Activated T-cell treated with anti-CD3 and anti-CD28 coated beads, Interleukin-2, amount 50 U/mL, for 72 hours (primary cell): ENCODE results near the gene CDKL1. TPM values are rescaled to one million over a fixed set of nuclear protein-coding genes. Genes with fewer than 3 reads are reported as not detected.
"Not testable (repeated sequence)": the region's sequence is repeated elsewhere in the genome, so short reads cannot be mapped to it uniquely, and the experiment has no call there.

Source experiments
- ATAC-seq, 2 donors: fragments of 150-1000 bp; cut with Tn5 transposase; replicated peaks in 1 of 2; 2 replicates each; pipeline ENCODE4 v1.10.0; 2021; ENCODE audit warnings: moderate library complexity in 2 of 2, mild to moderate bottlenecking in 1 of 2
- DNase-seq, 2 donors: peaks; one replicate each; pipeline ENCODE4 v3.0.0; 2021 to 2022; ENCODE audit warnings: mixed read lengths in 1 of 2
- H3K27ac Mint-ChIP-seq: one replicate; pipeline ENCODE4 v1.8.0; 2022; ENCODE audit warnings: mild to moderate bottlenecking, moderate library complexity, mixed read lengths
- H3K27me3 Mint-ChIP-seq: one replicate; pipeline ENCODE4 v1.8.0; 2022; ENCODE audit warnings: low read depth, mixed read lengths
- H3K36me3 Mint-ChIP-seq, 2 donors: one replicate each; pipeline ENCODE4 v1.8.0; 2022; ENCODE audit warnings: mixed read lengths in 2 of 2, mild to moderate bottlenecking in 1 of 2; ENCODE audit not compliant: insufficient read depth in 2 of 2
- H3K4me1 Mint-ChIP-seq: one replicate; pipeline ENCODE4 v1.8.0; 2022; ENCODE audit warnings: low read depth, mixed read lengths
- H3K4me3 Mint-ChIP-seq, 2 donors: one replicate each; pipeline ENCODE4 v1.8.0; 2022; ENCODE audit warnings: mild to moderate bottlenecking in 2 of 2, mixed read lengths in 2 of 2, moderate library complexity in 2 of 2
- H3K9me3 Mint-ChIP-seq, 2 donors: one replicate each; pipeline ENCODE4 v1.8.0; 2022; ENCODE audit warnings: mixed read lengths in 2 of 2
- total RNA-seq, 2 donors: library from RNA; stranded (reverse); gene quantifications; one replicate each; pipeline ENCODE4 v1.2.3, GENCODE V29; 2022

Gene CDKL1
- total RNA-seq, 2 donors from 2014 or later: 6.3 to 9.3 TPM

GRCh38 chr14:50360851-50361250 is 35.8 kb downstream of the CDKL1 start:
- DNase-seq (no peak), ATAC-seq (no peak)
- H3K27me3 Mint-ChIP-seq: no peaks in the 10 kb centered on the region
- H3K4me3 Mint-ChIP-seq: no peak overlapping the region
- H3K9me3 Mint-ChIP-seq: peaks cover 0 to 4% of the 10 kb centered on the region in 2 donors
- H3K36me3 Mint-ChIP-seq: peaks cover 0 to 3% of the 10 kb centered on the region in 2 donors
- peaks cover 15% of the 10 kb centered on the region for H3K4me1 Mint-ChIP-seq
- H3K27ac Mint-ChIP-seq: no peak overlapping the region

GRCh38 chr14:50360093-50360492 is 36.6 kb downstream of the CDKL1 start:
- H3K27me3 Mint-ChIP-seq: no peaks in the 10 kb centered on the region
- ATAC-seq (no peak), DNase-seq (no peak)
- H3K36me3 Mint-ChIP-seq: peaks cover 0 to 3% of the 10 kb centered on the region in 2 donors
- H3K4me3 Mint-ChIP-seq: no peak overlapping the region
- H3K9me3 Mint-ChIP-seq: peaks cover 0 to 4% of the 10 kb centered on the region in 2 donors
- H3K4me1 Mint-ChIP-seq: peaks cover 15% of the 10 kb centered on the region
- no peak overlapping the region for H3K27ac Mint-ChIP-seq

GRCh38 chr14:50359631-50360030 is 37.0 kb downstream of the CDKL1 start:
- Mint-ChIP-seq H3K4me3 (no peak overlapping the region), H3K27ac (no peak overlapping the region), H3K4me1 (peaks cover 15% of the 10 kb centered on the region), H3K9me3 (peaks cover 0 to 4% of the 10 kb centered on the region in 2 donors), H3K36me3 (peaks cover 0 to 3% of the 10 kb centered on the region in 2 donors), H3K27me3 (no peaks in the 10 kb centered on the region)
- ATAC-seq (no peak), DNase-seq (no peak)

GRCh38 chr14:50357753-50358395 is 38.8 kb downstream of the CDKL1 start:
- no peak for DNase-seq
- Mint-ChIP-seq H3K27ac (no peak overlapping the region), H3K9me3 (peaks cover 0 to 4% of the 10 kb centered on the region in 2 donors), H3K36me3 (no peaks in the 10 kb centered on the region), H3K4me1 (peaks cover 4% of the 10 kb centered on the region), H3K4me3 (no peak overlapping the region), H3K27me3 (no peaks in the 10 kb centered on the region)
- no peak for ATAC-seq

- no peaks in the 10 kb centered on the region for H3K4me1 Mint-ChIP-seq
- no peaks in the 10 kb centered on the region for H3K36me3 Mint-ChIP-seq
- ATAC-seq (no peak), DNase-seq (no peak)
- H3K27me3 Mint-ChIP-seq: no peaks in the 10 kb centered on the region
- H3K9me3 Mint-ChIP-seq: no peaks in the 10 kb centered on the region
- no peak overlapping the region for H3K4me3 Mint-ChIP-seq
- H3K27ac Mint-ChIP-seq: no peak overlapping the region
Measured at GRCh38 chr14:50357124-50357523, 39.6 kb downstream of the CDKL1 start.

GRCh38 chr14:50356283-50356682 is 40.4 kb downstream of the CDKL1 start:
- not testable (repeated sequence) for H3K4me3 Mint-ChIP-seq, ATAC-seq, H3K9me3 Mint-ChIP-seq, H3K27ac Mint-ChIP-seq, DNase-seq, H3K4me1 Mint-ChIP-seq, H3K27me3 Mint-ChIP-seq, H3K36me3 Mint-ChIP-seq

GRCh38 chr14:50355692-50356091 is 41.0 kb downstream of the CDKL1 start:
- Mint-ChIP-seq H3K4me3 (no peak overlapping the region), H3K4me1 (no peaks in the 10 kb centered on the region), H3K36me3 (no peaks in the 10 kb centered on the region), H3K27ac (no peak overlapping the region), H3K9me3 (no peaks in the 10 kb centered on the region), H3K27me3 (no peaks in the 10 kb centered on the region)
- no peak for DNase-seq
- no peak for ATAC-seq

GRCh38 chr14:50354527-50354926 is 42.2 kb downstream of the CDKL1 start:
- Mint-ChIP-seq H3K4me3 (no peak overlapping the region), H3K27ac (no peak overlapping the region), H3K9me3 (no peaks in the 10 kb centered on the region), H3K4me1 (no peaks in the 10 kb centered on the region), H3K27me3 (no peaks in the 10 kb centered on the region), H3K36me3 (no peaks in the 10 kb centered on the region)
- DNase-seq (no peak), ATAC-seq (no peak)

- no peak for ATAC-seq
- H3K36me3 Mint-ChIP-seq: no peaks in the 10 kb centered on the region
- no peaks in the 10 kb centered on the region for H3K9me3 Mint-ChIP-seq
Measured at GRCh38 chr14:50353126-50353525, 43.6 kb downstream of the CDKL1 start.

GRCh38 chr14:50352584-50352983 is 44.1 kb downstream of the CDKL1 start:
- ATAC-seq (no peak), DNase-seq (no peak)
- H3K36me3 Mint-ChIP-seq: no peaks in the 10 kb centered on the region
- H3K4me3 Mint-ChIP-seq: no peak overlapping the region
- no peak overlapping the region for H3K27ac Mint-ChIP-seq
- H3K4me1 Mint-ChIP-seq: no peaks in the 10 kb centered on the region
- no peaks in the 10 kb centered on the region for H3K9me3 Mint-ChIP-seq
- H3K27me3 Mint-ChIP-seq: no peaks in the 10 kb centered on the region

More at GRCh38 chr14:50353126-50353525, 43.6 kb downstream of the CDKL1 start:
- Mint-ChIP-seq H3K4me3 (no peak overlapping the region), H3K4me1 (no peaks in the 10 kb centered on the region), H3K27ac (no peak overlapping the region), H3K27me3 (no peaks in the 10 kb centered on the region)
- no peak for DNase-seq

GRCh38 chr14:50350975-50351374 is 45.7 kb downstream of the CDKL1 start:
- DNase-seq: no peak
- no peak overlapping the region for H3K4me3 Mint-ChIP-seq
- H3K36me3 Mint-ChIP-seq: no peaks in the 10 kb centered on the region
- no peak overlapping the region for H3K27ac Mint-ChIP-seq
- no peaks in the 10 kb centered on the region for H3K9me3 Mint-ChIP-seq
- H3K4me1 Mint-ChIP-seq: no peaks in the 10 kb centered on the region
- no peaks in the 10 kb centered on the region for H3K27me3 Mint-ChIP-seq
- no peak for ATAC-seq

- ATAC-seq (no peak), DNase-seq (no peak)
- Mint-ChIP-seq H3K9me3 (no peaks in the 10 kb centered on the region), H3K4me1 (peaks cover 12% of the 10 kb centered on the region), H3K27me3 (peaks cover 8% of the 10 kb centered on the region), H3K4me3 (no peak overlapping the region), H3K36me3 (no peaks in the 10 kb centered on the region), H3K27ac (no peak overlapping the region)
Measured at GRCh38 chr14:50348933-50349332, 47.7 kb downstream of the CDKL1 start.

GRCh38 chr14:50347521-50347920 is 49.2 kb downstream of the CDKL1 start:
- Mint-ChIP-seq H3K27me3 (peaks cover 8% of the 10 kb centered on the region), H3K36me3 (no peaks in the 10 kb centered on the region), H3K4me1 (peaks cover 27% of the 10 kb centered on the region), H3K4me3 (no peak overlapping the region), H3K27ac (no peak overlapping the region), H3K9me3 (no peaks in the 10 kb centered on the region)
- DNase-seq (no peak), ATAC-seq (no peak)

- H3K4me1 Mint-ChIP-seq: peaks cover 32% of the 10 kb centered on the region
- H3K27ac Mint-ChIP-seq: no peak overlapping the region
- DNase-seq: no peak
- no peaks in the 10 kb centered on the region for H3K36me3 Mint-ChIP-seq
- no peaks in the 10 kb centered on the region for H3K9me3 Mint-ChIP-seq
- ATAC-seq: no peak
- no peak overlapping the region for H3K4me3 Mint-ChIP-seq
- peaks cover 8% of the 10 kb centered on the region for H3K27me3 Mint-ChIP-seq
Measured at GRCh38 chr14:50345846-50346422, 50.7 kb downstream of the CDKL1 start.
